Renal pelvis (tissue), 4 donors: ENCODE results near the gene RUVBL2. TPM values are rescaled to one million over a fixed set of nuclear protein-coding genes. Genes with fewer than 3 reads are reported as not detected.

Source experiments
- DNase-seq: peaks from one replicate; pipeline ENCODE4 v3.0.0-alpha.2; 2013
- polyA plus RNA-seq, 3 donors: library from polyadenylated mRNA; unstranded; fragments of 120-200 nt; gene quantifications; one replicate each; pipeline ENCODE4 v1.2.1, GENCODE V29; 2013; ENCODE audit not compliant: insufficient read length in 3 of 3

Gene RUVBL2
- polyA plus RNA-seq, 3 donors: 96.2 to 118 (median 101) TPM

DNA sequence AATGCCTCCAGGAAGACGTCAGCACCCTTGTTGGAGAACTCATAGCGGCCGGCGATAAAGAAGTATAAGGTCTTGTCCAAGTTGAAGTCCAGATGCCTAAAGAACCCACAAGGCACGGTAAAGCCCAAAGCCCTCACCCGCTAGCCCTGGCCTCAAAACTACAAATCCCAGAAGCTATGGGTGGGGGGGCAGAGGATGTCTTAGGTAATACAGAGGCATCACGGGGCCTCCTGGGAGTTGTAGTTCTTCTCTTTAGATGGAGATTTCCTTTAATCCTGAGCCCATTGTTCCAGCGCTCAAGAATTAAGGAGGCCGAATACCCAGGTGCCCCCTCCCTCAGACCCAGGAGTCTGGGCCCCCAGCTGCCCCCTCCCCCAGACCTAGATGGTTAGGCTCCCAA is 11.4 kb upstream of the RUVBL2 start:
- DNase-seq: no peak

DNA sequence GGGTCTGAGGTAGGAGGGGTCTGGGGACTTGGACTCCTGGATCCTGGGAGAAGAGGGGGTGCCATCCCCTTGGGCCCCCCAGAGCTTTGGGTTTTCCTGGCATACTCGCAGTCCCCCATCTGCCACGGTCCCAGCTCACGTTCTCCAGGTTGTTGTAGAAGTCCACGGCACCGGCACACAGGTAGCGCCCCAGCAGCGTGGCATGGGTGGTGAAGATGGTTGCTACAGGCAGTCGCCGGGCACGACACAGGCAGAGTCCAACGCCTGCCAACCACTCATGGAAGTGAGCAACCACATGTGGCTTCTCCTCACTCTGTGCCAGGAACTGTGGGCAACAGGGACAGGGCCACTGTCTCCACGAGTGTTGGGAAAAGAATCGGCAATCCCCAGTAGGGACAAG is 8.0 kb upstream of the RUVBL2 start:
- DNase-seq: no peak

DNA sequence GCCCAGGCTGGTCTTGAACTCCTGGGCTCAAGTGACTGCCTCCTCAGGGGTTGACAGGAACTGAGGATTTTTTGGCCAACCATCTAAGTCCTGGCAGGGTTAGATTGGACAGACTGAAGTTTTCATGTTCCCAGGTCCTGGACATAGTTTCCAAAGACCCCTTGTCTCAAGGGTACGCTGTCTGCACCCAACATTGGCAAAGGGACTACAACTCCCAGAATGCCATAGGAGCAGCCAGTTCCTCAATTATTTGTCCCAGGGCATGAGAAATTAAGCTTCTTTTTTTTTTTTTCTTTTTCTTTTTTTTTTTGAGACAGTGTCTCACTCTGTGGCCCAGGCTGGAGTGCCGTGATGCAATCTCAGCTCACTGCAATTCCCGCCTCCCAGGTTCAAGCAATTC is 7.5 kb upstream of the RUVBL2 start:
- DNase-seq: no peak

DNA sequence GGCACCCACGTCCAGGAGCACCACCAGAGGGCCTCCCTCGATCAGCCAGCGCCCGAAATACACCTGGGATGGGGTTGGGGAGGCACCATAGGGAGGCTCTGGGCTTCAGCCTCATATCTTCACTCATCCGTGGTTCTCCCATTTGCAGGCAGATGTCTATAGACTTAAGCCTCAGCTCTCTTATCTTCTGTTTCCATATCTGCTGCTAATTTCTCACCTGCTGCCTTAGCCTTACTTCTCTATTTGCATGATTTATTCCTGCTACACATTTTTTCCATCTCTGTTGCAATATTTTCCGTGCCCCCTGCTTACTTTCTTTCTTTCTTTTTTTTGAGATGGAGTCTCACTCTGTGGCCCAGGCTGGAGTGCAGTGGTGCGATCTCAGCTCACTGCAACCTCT is 6.4 kb upstream of the RUVBL2 start:
- no peak for DNase-seq

DNA sequence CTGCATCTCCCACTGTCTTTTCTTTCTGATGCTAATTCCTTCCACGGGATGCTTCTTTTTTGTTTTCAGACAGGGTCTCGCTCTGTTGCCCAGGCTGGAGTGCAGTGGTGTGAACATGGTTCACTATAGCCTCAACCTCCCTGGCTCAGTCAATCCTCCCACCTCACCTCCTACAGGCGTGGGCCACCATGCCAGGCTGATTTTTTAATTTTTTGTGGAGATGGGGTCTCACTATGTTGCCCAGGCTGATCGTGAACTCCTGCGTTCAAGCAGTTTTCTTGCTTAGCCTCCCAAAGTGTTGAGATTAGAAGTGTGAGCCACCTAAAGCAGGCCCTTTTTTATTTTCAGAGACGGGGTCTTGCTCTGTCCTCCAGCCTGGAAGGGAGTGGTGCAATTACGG is 5.4 kb upstream of the RUVBL2 start:
- no peak for DNase-seq

DNA sequence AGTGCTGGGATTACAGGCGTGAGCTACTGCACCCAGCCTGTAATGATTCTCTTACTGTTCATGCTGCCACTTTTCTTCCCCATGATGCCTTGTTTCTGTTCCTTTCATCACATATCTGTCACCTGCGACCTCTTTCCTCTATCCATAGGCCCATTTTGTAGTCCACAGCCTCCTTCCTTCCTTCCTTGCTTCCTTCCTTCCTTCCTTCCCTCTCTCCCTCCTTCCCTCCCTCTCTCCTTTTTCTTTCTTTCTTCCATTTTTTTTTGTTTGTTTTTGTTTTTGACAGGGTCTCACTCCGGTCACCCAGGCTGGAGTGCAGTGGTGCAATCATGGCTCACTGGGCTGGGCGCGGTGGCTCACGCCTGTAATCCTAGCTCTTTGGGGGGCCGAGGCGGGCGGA is 4.8 kb upstream of the RUVBL2 start:
- DNase-seq: no peak

DNA sequence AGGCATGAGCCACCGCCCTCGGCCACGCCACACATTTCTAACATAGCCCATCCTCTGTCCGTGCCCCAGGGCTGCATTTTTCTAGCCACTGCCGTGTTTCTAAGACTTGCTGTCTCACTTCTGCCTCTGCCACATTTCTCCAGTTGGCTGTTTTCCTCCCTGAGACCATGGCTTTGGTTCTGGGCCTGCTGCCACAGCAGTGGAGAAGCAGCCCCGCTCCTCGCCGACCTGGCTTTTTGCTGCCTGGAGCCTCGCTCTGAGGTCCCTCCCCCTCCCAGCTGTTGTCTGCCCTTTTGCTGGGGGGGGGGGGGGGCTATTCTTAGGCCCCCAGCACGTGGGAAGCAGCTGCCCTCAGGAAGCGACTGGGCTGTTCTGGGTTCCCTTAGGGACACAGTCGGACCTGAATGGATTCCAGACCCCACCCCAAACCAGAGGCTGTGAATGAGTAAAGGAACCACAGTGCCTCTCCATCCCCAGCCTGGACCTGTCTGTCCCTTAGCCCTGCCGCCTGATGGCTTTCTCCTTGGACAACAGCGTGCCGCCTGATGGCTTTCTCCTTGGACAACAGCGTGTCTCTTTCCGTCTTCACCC is 3.9 kb upstream of the RUVBL2 start:
- DNase-seq: no peak

DNA sequence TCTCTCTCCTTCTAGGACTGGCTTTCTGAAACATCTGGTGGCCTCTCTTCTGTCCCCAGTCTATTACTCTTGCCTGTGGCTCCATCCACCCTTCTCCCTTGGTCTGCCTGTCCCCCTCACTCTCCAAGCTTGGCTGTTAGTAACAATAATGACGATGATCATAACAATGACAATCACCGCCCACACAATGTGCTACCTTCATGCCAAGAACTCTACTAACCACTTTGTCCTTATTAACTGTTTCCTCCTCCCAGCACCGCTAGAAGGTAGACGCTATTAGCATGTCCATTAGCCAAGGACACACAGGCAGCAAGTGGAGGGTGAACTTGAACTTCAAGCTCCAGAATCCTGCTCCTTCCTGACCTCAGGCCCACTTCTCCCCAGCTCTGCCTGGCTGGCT is 3.3 kb upstream of the RUVBL2 start:
- no peak for DNase-seq

DNA sequence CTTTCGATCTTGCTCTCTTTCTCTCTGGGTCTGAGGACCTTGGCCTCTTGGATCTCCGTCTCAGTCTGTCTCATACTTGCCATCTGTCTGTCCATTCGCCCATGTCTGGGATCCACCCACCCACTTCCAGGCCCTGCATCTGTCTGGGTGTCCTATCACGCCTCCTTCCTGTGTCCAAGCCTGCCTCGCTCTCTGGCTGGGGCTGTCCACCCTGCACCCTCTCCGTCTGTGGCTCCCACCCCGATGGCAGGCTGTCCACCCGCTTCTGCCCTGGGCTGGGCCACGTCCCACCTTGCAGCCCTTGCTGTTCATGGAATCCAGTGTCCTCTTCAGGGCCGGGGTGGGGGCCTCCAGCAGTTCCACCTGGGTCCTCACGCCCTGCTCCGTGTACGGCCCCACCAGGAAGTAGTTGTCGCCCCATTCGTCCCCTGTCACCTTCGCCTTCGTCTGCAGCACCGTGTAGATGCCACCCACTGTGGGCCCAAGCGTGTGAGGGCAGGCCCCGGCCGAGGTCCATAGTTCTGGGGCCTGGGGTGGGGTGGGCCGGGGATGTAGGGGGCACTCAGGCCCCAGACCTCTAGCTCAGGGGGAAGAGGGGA is 2.6 kb upstream of the RUVBL2 start:
- DNase-seq: no peak

DNA sequence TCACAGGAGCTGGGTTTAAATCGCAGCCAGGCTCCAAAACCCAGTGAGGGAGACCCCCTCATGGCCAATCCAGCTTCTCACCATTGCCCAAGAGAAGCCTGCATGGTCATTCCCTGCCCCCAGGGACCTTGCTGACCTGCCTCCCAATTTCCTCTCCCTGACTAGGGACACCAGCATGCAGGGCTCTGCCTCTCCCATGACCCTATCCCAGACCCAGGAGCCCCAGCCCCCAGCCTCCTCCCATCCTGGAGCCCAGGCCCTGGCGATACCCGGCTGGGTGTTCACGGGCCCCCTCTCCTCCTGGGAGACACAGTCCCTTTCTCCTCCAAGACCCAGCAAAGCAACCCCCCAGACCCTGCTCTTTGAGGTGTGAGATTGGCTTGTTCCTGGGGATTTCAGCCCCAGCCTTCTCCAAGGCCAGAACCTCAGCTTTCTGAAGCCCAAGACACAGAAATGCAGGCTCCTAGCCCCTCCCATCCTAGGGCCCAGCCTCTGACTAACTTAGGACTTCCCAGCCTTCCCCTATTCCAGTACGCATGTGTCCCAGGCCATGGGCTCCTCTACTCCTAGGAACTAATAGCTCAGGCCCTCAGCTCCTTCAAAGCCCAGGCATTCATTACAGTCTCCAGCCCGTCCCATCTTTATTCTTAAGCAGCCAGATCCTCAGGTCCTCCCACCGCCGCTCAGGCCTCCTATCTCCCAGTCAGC is 1.7 kb upstream of the RUVBL2 start:
- no peak for DNase-seq

DNA sequence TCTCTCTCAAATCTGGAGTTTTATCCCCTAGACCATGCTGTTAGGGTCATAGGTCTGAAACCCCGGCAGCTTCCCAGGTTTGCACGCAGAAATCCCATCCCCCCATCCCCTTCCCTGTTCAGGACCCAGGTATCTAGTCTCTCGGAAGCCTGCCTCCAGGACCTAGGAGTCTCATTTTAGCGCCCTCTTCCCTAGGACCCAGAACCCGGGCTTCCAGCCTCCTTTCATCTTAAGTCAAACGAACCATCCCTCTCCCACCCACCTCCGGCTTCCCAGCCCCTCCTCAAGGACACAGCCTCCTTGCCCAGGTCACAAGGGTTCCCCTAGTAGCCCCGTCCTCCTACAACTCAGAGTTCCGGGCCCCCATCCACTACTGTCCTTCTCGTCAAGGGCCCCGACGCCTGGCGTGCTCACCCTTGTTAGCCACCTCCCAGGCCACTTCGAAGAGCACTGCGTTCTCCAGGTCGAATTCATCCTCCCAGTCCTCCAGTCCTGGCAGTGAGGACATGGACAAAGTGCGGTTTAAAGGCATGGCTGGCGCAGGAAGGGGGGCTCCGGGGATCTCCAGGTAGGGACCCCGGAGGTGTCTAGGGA is 1.0 kb upstream of the RUVBL2 start:
- no peak for DNase-seq

DNA sequence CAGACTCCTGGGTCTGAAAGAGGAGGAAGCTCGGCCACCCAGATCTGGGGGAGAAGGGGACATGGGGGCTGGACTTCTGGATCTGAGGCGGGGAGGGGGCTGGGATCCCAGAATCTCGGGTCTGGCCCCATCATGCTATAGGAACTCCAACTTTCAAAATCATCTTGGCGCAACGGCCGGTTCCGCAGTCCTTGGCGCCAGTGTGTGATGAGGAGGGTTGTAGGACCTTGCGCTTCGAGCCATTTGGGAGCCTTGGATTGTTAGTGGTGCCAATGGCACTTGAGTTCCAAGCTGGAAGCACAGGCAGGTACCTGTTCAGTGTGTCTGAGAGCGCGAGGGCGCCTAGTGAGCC is 324 bp downstream of the RUVBL2 start:
- no peak for DNase-seq

DNA sequence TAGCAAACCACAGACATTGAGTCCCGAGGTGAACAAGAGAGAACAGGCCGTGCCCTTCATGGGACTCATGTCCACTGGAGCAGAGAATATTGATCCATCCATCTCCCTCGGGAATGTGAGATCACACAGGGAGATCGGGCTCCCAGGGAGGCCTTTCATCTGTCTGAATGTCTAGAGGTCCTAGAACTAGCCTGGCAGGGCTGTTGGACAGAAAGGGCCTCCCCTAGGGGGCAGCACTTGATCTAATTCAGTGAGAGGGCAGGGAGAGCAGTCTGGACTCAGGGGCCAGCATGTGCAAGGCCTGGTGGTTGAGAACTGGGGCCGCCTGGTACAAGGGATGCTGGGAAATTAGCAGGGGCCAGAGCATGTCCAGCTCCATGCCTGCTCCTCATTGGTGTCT is 4.3 kb downstream of the RUVBL2 start:
- no peak for DNase-seq

DNA sequence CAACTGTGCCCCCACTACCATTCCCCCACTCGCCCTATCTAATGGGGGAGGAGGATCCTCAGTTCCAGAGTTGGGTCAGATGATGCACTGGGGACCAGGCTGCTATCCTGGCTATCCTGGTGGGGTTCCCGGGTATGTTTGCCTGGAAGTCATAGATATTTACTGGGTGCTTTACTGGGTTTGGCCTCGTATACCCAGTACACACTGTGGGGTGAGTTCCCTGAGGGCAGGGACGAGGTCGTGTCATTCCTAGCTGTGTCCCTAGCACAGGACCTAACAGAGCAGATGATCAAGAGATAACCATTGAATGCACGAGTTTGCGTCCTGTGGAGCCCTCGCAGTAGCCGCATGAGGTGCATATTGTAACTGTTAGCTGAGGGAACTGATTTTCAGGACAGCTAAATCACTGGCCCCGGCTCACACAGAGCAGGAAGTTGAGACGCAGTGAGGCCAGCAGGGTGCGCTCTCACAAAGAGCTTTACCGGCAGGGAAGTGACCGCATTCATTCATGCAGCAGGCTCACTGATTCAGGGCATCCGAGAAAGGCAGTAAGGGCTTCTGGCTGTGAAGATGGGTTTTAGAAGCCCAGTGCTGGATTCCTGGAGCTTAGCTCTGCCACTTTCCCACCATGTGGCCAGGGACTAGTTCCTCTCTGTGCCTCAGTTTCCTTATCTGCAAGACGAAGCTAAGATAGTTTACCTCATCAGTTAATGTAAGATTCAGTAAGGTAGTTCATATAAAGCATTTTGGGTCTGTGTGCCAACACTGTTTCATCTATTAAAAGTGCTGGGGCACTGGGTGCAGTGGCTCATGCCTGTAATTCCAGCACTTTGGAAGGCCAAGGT is 6.0 kb downstream of the RUVBL2 start:
- DNase-seq: no peak

DNA sequence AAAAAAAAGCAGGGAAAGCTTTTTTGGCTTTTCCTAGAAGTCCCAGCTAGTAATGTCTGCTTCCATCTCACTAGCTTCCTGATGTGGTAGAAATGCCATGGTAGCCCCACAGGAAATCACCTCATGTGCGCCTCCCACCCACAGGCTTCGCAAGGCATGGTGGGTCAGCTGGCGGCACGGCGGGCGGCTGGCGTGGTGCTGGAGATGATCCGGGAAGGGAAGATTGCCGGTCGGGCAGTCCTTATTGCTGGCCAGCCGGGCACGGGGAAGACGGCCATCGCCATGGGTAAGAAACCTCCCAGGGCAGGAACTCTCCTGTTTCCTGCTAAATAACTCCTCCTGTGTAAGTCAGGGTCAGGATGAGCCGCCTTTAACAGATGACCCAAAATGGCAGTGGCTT is 10.4 kb downstream of the RUVBL2 start:
- no peak for DNase-seq

DNA sequence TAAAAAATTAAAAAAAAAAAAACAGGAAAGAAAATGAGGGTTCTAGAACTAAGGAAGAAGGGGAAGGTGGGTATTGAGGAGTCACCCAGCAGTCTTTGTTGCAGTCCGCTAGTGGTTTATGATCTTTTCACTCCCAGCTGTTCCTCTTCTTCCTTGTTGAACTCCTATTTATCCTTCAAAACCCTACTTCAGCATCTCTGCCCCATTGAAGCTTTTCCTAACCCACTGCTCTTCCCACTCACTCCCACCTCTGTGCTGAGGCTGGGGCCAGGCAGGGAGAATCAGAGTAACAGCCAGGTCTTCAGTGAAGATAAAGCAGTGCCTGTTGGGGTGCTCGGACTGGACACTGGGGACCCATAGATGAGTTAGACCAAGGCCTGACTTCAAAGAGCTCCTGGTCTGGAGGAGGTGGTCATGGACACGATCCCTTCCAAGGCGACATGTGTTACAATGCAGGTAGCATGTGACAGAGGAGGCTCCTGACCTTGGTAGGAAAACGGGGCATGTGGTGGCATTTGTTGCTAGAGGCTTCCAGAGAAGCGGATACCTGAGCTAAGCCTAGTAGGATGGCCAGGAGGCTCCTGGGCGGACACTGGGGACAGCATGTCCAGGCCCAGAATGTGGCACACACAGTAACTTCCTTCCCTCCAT is 11.4 kb downstream of the RUVBL2 start:
- no peak for DNase-seq

DNA sequence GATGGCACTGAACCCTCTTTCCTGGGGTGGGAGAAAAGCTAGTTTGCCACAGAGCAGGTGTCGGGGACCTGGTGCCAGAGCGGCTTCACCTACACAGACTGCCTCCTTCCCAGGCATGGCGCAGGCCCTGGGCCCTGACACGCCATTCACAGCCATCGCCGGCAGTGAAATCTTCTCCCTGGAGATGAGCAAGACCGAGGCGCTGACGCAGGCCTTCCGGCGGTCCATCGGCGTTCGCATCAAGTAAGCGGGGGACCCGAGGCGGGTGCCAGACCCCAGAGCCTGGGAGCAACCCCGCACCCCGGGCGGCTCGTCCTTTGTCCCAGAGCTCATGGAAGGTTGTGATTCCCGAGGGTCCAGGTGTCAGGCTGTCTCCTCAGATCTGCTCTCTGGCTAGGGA is 13.2 kb downstream of the RUVBL2 start:
- no peak for DNase-seq

DNA sequence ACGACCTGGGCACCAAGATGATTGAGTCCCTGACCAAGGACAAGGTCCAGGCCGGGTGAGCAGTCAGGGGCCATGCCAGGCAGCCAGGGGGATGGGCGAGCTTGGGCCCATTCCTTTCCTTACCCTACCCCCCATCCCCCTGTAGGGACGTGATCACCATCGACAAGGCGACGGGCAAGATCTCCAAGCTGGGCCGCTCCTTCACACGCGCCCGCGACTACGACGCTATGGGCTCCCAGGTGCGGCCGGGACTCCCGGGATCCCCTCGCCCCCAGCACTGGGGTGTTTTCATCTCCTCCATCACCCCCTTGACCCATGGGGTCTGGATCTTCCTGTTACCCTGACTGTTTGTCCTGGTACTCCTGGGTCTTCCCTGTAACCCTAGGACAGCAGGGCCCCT is 16.1 kb downstream of the RUVBL2 start:
- no peak for DNase-seq

DNA sequence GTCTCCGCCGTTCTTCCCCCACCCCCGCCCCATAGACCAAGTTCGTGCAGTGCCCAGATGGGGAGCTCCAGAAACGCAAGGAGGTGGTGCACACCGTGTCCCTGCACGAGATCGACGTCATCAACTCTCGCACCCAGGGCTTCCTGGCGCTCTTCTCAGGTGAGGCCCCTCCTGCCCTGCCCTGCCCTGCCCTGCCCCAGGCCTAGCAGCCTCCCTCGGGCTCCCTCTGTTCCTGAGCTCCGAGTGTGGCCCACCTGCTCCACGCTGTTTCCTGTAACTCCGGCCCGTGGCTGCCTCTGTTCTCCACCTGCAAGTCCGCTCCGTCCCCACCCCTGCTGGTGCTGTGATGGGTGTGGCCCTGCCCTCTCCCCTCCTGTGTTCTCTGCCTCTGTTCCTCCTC is 16.8 kb downstream of the RUVBL2 start:
- no peak for DNase-seq

DNA sequence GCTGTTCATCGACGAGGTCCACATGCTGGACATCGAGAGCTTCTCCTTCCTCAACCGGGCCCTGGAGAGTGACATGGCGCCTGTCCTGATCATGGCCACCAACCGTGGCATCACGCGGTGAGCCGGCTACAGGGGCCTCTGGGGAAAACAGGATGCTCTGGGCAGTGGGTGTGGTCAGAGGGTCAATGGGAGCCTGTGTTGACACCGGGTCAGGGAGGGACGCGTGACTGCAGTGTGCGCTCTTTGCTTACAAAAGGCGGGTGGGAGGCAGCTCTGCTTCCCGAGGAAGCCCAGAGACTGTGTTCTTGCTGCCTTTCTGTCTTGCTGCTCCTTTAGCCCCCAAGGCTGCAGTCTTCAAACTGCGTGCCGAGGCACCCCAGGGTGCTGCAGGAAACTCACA is 17.5 kb downstream of the RUVBL2 start:
- DNase-seq: no peak

DNA sequence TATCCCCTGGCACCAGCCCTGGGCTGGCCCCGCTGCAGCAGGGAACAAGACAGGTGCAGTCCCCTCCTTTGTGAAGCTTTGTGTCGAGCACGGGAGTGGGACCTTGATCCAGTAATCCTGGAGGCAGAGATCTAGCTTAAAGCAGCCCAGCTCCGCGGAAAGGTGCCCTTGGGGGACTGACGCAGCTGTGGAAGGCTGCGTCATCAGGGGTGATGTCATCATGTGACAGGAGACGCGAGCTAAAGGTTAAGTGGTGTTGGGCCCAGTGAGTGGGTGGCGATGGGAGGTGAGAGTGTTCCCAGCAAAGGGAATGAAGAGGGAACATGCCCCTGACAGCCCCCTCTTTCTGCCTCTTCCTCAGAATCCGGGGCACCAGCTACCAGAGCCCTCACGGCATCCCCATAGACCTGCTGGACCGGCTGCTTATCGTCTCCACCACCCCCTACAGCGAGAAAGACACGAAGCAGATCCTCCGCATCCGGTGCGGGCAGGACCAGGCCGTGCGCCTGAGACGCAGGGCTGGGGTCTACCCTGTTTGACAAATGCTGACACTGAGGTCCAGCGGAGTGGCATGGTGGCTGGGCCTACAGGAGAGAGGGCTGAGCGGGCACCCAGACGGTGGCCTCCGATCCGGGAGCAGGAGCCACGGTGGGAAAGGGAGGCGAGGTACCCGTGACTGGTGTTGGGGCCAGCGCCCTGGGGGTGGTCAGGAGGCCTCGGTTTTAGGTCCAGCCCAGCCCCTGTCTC is 20.6 kb downstream of the RUVBL2 start:
- no peak for DNase-seq
